SKM-1 (cell line): ENCODE data around the gene ECHS1.
A peak's percentile ranks its signal among the peaks of the same experiment; 100 is the strongest.
"Not testable (repeated sequence)": the region's sequence is repeated elsewhere in the genome, so short reads cannot be mapped to it uniquely, and the experiment has no call there.

ENCODE experiments used
- DNase-seq: peaks from one replicate; lab custom pipeline; 2025; ENCODE audit not compliant: unreplicated experiment; lab: John Stamatoyannopoulos, UW

Gene ECHS1

GRCh38 chr10:133326223-133326551 is 47.0 kb downstream of the ECHS1 start:
- no peak for DNase-seq

- DNase-seq, result no peak
Measured at GRCh38 chr10:133325440-133326222, 47.5 kb downstream of the ECHS1 start.

- no peak for DNase-seq
Measured at GRCh38 chr10:133324857-133325260, 48.3 kb downstream of the ECHS1 start.

GRCh38 chr10:133324198-133324792 is 48.9 kb downstream of the ECHS1 start:
- no peak for DNase-seq

- DNase-seq, result not testable (repeated sequence)
Measured at GRCh38 chr10:133322064-133322709, 51.0 kb downstream of the ECHS1 start.

GRCh38 chr10:133320852-133321422 is 52.2 kb downstream of the ECHS1 start:
- DNase-seq, result not testable (repeated sequence)

- peak; percentile 26 for DNase-seq
Measured at GRCh38 chr10:133318494-133319127, 54.5 kb downstream of the ECHS1 start.

GRCh38 chr10:133316732-133317131 is 56.4 kb downstream of the ECHS1 start:
- DNase-seq, result no peak

GRCh38 chr10:133316266-133316665 is 56.9 kb downstream of the ECHS1 start:
- DNase-seq, result no peak

GRCh38 chr10:133315847-133316246 is 57.3 kb downstream of the ECHS1 start:
- DNase-seq, result no peak

GRCh38 chr10:133314911-133315310 is 58.2 kb downstream of the ECHS1 start:
- no peak for DNase-seq

- no peak for DNase-seq
Measured at GRCh38 chr10:133313192-133313591, 60.0 kb downstream of the ECHS1 start.

- no peak for DNase-seq
Measured at GRCh38 chr10:133312769-133313145, 60.4 kb downstream of the ECHS1 start.
